H1 (cell line): Measurements from ENCODE around the gene CIZ1.

Experiments
- CEBPB ChIP-seq: IDR thresholded peaks from 2 replicates; pipeline ENCODE4 v1.6.1; 2012; ENCODE audit warnings: low read depth, low read length
- EP300 ChIP-seq, 2 experiments: IDR thresholded peaks; 1 replicate in 1 of 2; 2 replicates in 1 of 2; pipeline ENCODE4 v1.6.1; 2011 to 2012; ENCODE audit warnings: low read depth in 2 of 2, low read length in 2 of 2, mild to moderate bottlenecking in 2 of 2, borderline replicate concordance in 1 of 2, inconsistent platforms in 1 of 2, moderate library complexity in 1 of 2
- EZH2 ChIP-seq: fragments of 200-600 bp; sonication (generic); IDR thresholded peaks from 2 replicates; pipeline ENCODE4 v1.7.1; 2012; ENCODE audit warnings: low read depth, mild to moderate bottlenecking, moderate library complexity, low read length, inconsistent platforms; ENCODE audit not compliant: severe bottlenecking
- FOSL1 ChIP-seq: IDR thresholded peaks from 2 replicates; pipeline ENCODE4 v1.6.1; 2011; ENCODE audit warnings: mild to moderate bottlenecking, low read depth, low read length, moderate library complexity; ENCODE audit not compliant: insufficient read depth
- HDAC2 ChIP-seq, 2 experiments: fragments of 300-600 bp in 1 of 2; sonication (generic) in 1 of 2; IDR thresholded peaks; 2 replicates each; pipeline ENCODE4 v1.6.1; 2011 to 2012; ENCODE audit warnings: low read depth in 2 of 2, low read length in 2 of 2, mild to moderate bottlenecking in 2 of 2, moderate library complexity in 2 of 2, borderline replicate concordance in 1 of 2, inconsistent platforms in 1 of 2
- JUND ChIP-seq: IDR thresholded peaks from 2 replicates; pipeline ENCODE4 v1.6.1; 2011; ENCODE audit warnings: mild to moderate bottlenecking, improper control_type of control experiment, low read length
- KDM1A ChIP-seq: fragments of 200-600, 300-600 bp; sonication (generic); IDR thresholded peaks from 2 replicates; pipeline ENCODE4 v1.7.1; 2016; ENCODE audit warnings: mild to moderate bottlenecking, low read length, borderline replicate concordance
- NRF1 ChIP-seq: IDR thresholded peaks from 2 replicates; pipeline ENCODE4 v1.6.1; 2011; ENCODE audit warnings: mild to moderate bottlenecking, low read depth, low read length, improper control_type of control experiment
- POLR2A ChIP-seq, 2 experiments: IDR thresholded peaks; 1 replicate in 1 of 2; 2 replicates in 1 of 2; pipeline ENCODE4 v1.6.1; 2011; ENCODE audit warnings: low read depth in 2 of 2, low read length in 2 of 2, mild to moderate bottlenecking in 2 of 2; ENCODE audit errors: control extremely low read depth in 1 of 2
- SIN3A ChIP-seq, 2 experiments: IDR thresholded peaks in 1 of 2; conservative IDR thresholded peaks in 1 of 2; 2 replicates each; pipeline ENCODE4 v1.6.1; 2011 to 2012; ENCODE audit warnings: low read length in 2 of 2, improper control_type of control experiment in 1 of 2, low read depth in 1 of 2, mild to moderate bottlenecking in 1 of 2
- SP1 ChIP-seq: IDR thresholded peaks from 2 replicates; pipeline ENCODE4 v1.6.1; 2011; ENCODE audit warnings: low read depth, low read length
- TCF12 ChIP-seq: IDR thresholded peaks from 2 replicates; pipeline ENCODE4 v1.6.1; 2011; ENCODE audit warnings: low read depth, mild to moderate bottlenecking, low read length
- TF ChIP-seq, protein P1 (sequence below), 3 experiments: IDR thresholded peaks; 1 replicate in 2 of 3; 2 replicates in 1 of 3; pipeline versions ENCODE4 v1.5.1 to v1.6.1; 2011; ENCODE audit warnings: low read length in 3 of 3, mild to moderate bottlenecking in 3 of 3, inconsistent platforms in 2 of 3, low read depth in 1 of 3, moderate library complexity in 1 of 3; ENCODE audit not compliant: insufficient read depth in 1 of 3; ENCODE audit errors: control extremely low read depth in 1 of 3
- TF ChIP-seq, protein P2 (sequence below): IDR thresholded peaks from 2 replicates; pipeline ENCODE4 v1.6.1; 2011; ENCODE audit warnings: low read depth, mild to moderate bottlenecking, low read length; ENCODE audit not compliant: insufficient read depth

DNA sequence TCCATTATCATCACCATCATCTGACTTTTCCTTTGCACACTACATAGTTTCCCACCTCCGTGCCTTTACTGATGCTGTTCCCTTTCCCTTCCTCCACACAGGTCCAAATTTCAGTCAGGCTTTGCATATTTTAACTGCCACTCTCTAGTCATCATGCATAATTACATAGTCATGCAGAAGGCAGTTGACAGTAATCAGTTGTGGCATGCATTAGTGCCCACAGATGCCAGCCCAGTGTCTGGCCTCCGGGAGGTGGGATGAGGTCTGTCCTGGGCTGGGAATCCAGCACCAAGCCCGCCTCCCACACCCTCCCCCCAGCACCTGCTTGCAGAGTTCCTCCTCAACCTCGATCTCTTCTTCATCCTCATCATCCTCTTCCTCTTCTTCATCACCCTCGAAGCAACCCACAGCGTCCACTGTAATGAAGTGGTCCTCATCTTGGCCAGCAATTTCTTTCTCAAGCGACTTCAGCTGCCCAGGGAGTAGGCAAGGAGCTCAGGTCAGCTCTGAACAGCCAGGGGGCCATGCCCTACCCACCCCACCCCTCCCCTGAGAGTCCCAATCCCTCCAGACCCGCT is 22.6 kb downstream of the CIZ1 start:
- no peak for TF ChIP-seq TCF12
- TF ChIP-seq, protein P1, sequence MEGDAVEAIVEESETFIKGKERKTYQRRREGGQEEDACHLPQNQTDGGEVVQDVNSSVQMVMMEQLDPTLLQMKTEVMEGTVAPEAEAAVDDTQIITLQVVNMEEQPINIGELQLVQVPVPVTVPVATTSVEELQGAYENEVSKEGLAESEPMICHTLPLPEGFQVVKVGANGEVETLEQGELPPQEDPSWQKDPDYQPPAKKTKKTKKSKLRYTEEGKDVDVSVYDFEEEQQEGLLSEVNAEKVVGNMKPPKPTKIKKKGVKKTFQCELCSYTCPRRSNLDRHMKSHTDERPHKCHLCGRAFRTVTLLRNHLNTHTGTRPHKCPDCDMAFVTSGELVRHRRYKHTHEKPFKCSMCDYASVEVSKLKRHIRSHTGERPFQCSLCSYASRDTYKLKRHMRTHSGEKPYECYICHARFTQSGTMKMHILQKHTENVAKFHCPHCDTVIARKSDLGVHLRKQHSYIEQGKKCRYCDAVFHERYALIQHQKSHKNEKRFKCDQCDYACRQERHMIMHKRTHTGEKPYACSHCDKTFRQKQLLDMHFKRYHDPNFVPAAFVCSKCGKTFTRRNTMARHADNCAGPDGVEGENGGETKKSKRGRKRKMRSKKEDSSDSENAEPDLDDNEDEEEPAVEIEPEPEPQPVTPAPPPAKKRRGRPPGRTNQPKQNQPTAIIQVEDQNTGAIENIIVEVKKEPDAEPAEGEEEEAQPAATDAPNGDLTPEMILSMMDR (IDR thresholded peaks at IDR 0.05; ENCODE audit: control extremely low read depth in 1 of 3, insufficient read depth in 1 of 3, low read depth in 1 of 3, low read length in 3 of 3) = no peak
- no peak for TF ChIP-seq POLR2A (IDR thresholded peaks at IDR 0.05; ENCODE audit: control extremely low read depth in 1 of 2, low read depth in 2 of 2, low read length in 2 of 2)
- no peak for TF ChIP-seq JUND
- TF ChIP-seq HDAC2 (IDR thresholded peaks at IDR 0.05; ENCODE audit: borderline replicate concordance in 1 of 2, low read depth in 2 of 2, low read length in 2 of 2) = no peak
- TF ChIP-seq, protein P2, sequence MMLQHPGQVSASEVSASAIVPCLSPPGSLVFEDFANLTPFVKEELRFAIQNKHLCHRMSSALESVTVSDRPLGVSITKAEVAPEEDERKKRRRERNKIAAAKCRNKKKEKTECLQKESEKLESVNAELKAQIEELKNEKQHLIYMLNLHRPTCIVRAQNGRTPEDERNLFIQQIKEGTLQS = no peak
- TF ChIP-seq SP1 = no peak
- no peak for TF ChIP-seq EZH2
- no peak for TF ChIP-seq FOSL1
- TF ChIP-seq CEBPB = no peak
- no peak for TF ChIP-seq NRF1
- no peak for TF ChIP-seq KDM1A
- no peak for TF ChIP-seq SIN3A (conservative IDR thresholded peaks at IDR 0.05 in 1 of 2, IDR thresholded peaks at IDR 0.05 in 1 of 2; ENCODE audit: low read depth in 1 of 2, low read length in 2 of 2)
- TF ChIP-seq EP300 (IDR thresholded peaks at IDR 0.05; ENCODE audit: borderline replicate concordance in 1 of 2, low read depth in 2 of 2, low read length in 2 of 2) = no peak
